Gastrocnemius medialis (tissue), 4 donors: ENCODE data around the gene NHERF1. TPM values are rescaled to one million over a fixed set of nuclear protein-coding genes. Genes with fewer than 3 reads are reported as not detected.

Experiments used
- ATAC-seq, 2 donors: fragments of 150-250 bp; one replicate each; pipeline ENCODE4 v1.9.1; 2016
- DNase-seq, 2 donors: peaks; one replicate each; pipeline ENCODE4 v3.0.0-alpha.2; 2019
- H3K27ac ChIP-seq, 4 donors: fragments of 200-600 bp; sonication (generic); 1 replicate in 1 of 4; 2 replicates in 3 of 4; pipeline ENCODE4 v1.5.1; 2016 to 2018; ENCODE audit warnings: mild to moderate bottlenecking in 2 of 4, moderate library complexity in 1 of 4
- H3K27me3 ChIP-seq, 3 donors: fragments of 200-600 bp; sonication (generic) in 2 of 3; 1 replicate in 1 of 3; 2 replicates in 2 of 3; pipeline versions ENCODE4 v1.5.1 to v1.6.0; 2016 to 2019; ENCODE audit warnings: mild to moderate bottlenecking in 1 of 3, moderate library complexity in 1 of 3
- H3K36me3 ChIP-seq, 2 donors: fragments of 200-600 bp; sonication (generic) in 1 of 2; one replicate each; pipeline ENCODE4 v1.5.1; 2017 to 2018
- H3K4me1 ChIP-seq, 2 donors: fragments of 200-600 bp; sonication (generic) in 1 of 2; one replicate each; pipeline ENCODE4 v1.5.1; 2016 to 2017; ENCODE audit warnings: mild to moderate bottlenecking in 2 of 2
- H3K4me3 ChIP-seq, 4 donors: fragments of 200-600 bp; sonication (generic) in 3 of 4; 1 replicate in 1 of 4; 2 replicates in 3 of 4; pipeline ENCODE4 v1.5.1; 2016 to 2019; ENCODE audit warnings: mild to moderate bottlenecking in 2 of 4
- H3K9me3 ChIP-seq, 3 donors: fragments of 200-600 bp; sonication (generic) in 2 of 3; 1 replicate in 1 of 3; 2 replicates in 2 of 3; pipeline ENCODE4 v1.5.1; 2016 to 2019
- CTCF ChIP-seq, 5 experiments: fragments of 450-650 bp in 3 of 5; fragments of 200-600 bp in 2 of 5; sonication (generic) in 2 of 5; IDR thresholded peaks in 4 of 5; conservative IDR thresholded peaks in 1 of 5; 1 replicate in 4 of 5; 2 replicates in 1 of 5; pipeline ENCODE4 v1.5.1; 2016 to 2019; ENCODE audit warnings: antibody characterized with exemption in 5 of 5, mild to moderate bottlenecking in 3 of 5, moderate library complexity in 3 of 5
- POLR2A ChIP-seq, 2 donors: fragments of 450-650 bp; IDR thresholded peaks; one replicate each; pipeline ENCODE4 v1.6.1; 2017; ENCODE audit warnings: antibody characterized with exemption in 2 of 2, mild to moderate bottlenecking in 2 of 2, moderate library complexity in 2 of 2
- in situ Hi-C, 4 donors: fragments of 200-750 bp; cut with MboI; loops; one replicate each; pipeline versions ENCODE4 v1.15.0 to v1.8.0; 2017; ENCODE audit warnings: low sequenced_read_pairs in 4 of 4
- intact Hi-C: fragments of 100-400 bp; cut with DNase I; formaldehyde crosslinking; loops from one replicate; pipeline ENCODE4 v1.15.1; 2023; ENCODE audit warnings: low total_unique reads
- total RNA-seq, 4 donors: library from RNA; depleted of rRNA; stranded (reverse); fragments of >200 nt; gene quantifications; one replicate each; pipeline versions ENCODE4 v1.1.0 to v1.2.3, GENCODE V29; 2016

Gene NHERF1
- total RNA-seq, 4 donors from 2014 or later, result 3.8 to 5.6 (median 5.5) TPM

GRCh38 chr17:74728033-74728701, 20.3 kb upstream of the NHERF1 start:
- no peaks in the 10 kb centered on the region for H3K36me3 ChIP-seq
- H3K27ac ChIP-seq, result no peak overlapping the region
- H3K27me3 ChIP-seq, result peaks cover 3 to 13% (median 10%) of the 10 kb centered on the region in 3 donors
- ATAC-seq, result no peak
- in situ Hi-C loops, result no loop called here
- intact Hi-C loops, result no loop called here
- no peak for DNase-seq
- TF ChIP-seq CTCF (IDR thresholded peaks at IDR 0.05 in 4 of 5, conservative IDR thresholded peaks at IDR 0.05 in 1 of 5) (no peak), POLR2A (IDR thresholded peaks at IDR 0.05) (no peak)
- H3K9me3 ChIP-seq, result no peaks in the 10 kb centered on the region
- H3K4me3 ChIP-seq, result no peak overlapping the region
- H3K4me1 ChIP-seq, result no peaks in the 10 kb centered on the region

GRCh38 chr17:74728702-74729075, 19.7 kb upstream of the NHERF1 start:
- intact Hi-C loops, result no loop called here
- no peak for ATAC-seq
- in situ Hi-C loops, result no loop called here
- H3K4me3 ChIP-seq, result no peak overlapping the region
- no peaks in the 10 kb centered on the region for H3K9me3 ChIP-seq
- H3K27me3 ChIP-seq, result peaks cover 4 to 14% (median 11%) of the 10 kb centered on the region in 3 donors
- DNase-seq, result no peak
- H3K27ac ChIP-seq, result no peak overlapping the region
- TF ChIP-seq POLR2A (IDR thresholded peaks at IDR 0.05) (no peak), CTCF (IDR thresholded peaks at IDR 0.05 in 4 of 5, conservative IDR thresholded peaks at IDR 0.05 in 1 of 5) (no peak)
- no peaks in the 10 kb centered on the region for H3K4me1 ChIP-seq
- no peaks in the 10 kb centered on the region for H3K36me3 ChIP-seq

GRCh38 chr17:74729368-74729767, 19.1 kb upstream of the NHERF1 start:
- Histone ChIP-seq H3K27ac (no peak overlapping the region), H3K4me1 (no peaks in the 10 kb centered on the region), H3K36me3 (no peaks in the 10 kb centered on the region), H3K4me3 (no peak overlapping the region), H3K9me3 (no peaks in the 10 kb centered on the region), H3K27me3 (peaks cover 9 to 20% (median 18%) of the 10 kb centered on the region in 3 donors)
- no peak for DNase-seq
- no peak for ATAC-seq
- intact Hi-C loops, result no loop called here
- no peak for TF ChIP-seq POLR2A (IDR thresholded peaks at IDR 0.05)
- TF ChIP-seq CTCF (IDR thresholded peaks at IDR 0.05 in 4 of 5, conservative IDR thresholded peaks at IDR 0.05 in 1 of 5), result no peak
- in situ Hi-C loops, result no loop called here

GRCh38 chr17:74729866-74730265, 18.6 kb upstream of the NHERF1 start:
- in situ Hi-C loops, result no loop called here

More at GRCh38 chr17:74729866-74730265, 18.6 kb upstream of the NHERF1 start:
- no peaks in the 10 kb centered on the region for H3K4me1 ChIP-seq
- DNase-seq (no peak), ATAC-seq (no peak)
- H3K4me3 ChIP-seq, result no peak overlapping the region
- no peaks in the 10 kb centered on the region for H3K9me3 ChIP-seq
- no peaks in the 10 kb centered on the region for H3K36me3 ChIP-seq
- H3K27ac ChIP-seq, result no peak overlapping the region
- peaks cover 12 to 20% (median 20%) of the 10 kb centered on the region in 3 donors for H3K27me3 ChIP-seq
- intact Hi-C loops, result no loop called here
- TF ChIP-seq POLR2A (IDR thresholded peaks at IDR 0.05), result no peak
- no peak for TF ChIP-seq CTCF (IDR thresholded peaks at IDR 0.05 in 4 of 5, conservative IDR thresholded peaks at IDR 0.05 in 1 of 5)
